Measurements from ENCODE around the gene COL4A2. TPM values are rescaled to one million over a fixed set of nuclear protein-coding genes. Genes with fewer than 3 reads are reported as not detected.
A peak's percentile ranks its signal among the peaks of the same experiment; 100 is the strongest.

Gene COL4A2
- total and polyA plus RNA-seq, 8 donors, result 18.4 to 130 (median 43.8) TPM

GRCh38 chr13:110303644-110304043 is 3.4 kb upstream of the COL4A2 start:
- no peaks in the 10 kb centered on the region for H3K36me3 ChIP-seq
- 21 to 33% methylated on average over 7 of the region's 7 CpGs for WGBS, 2 donors
- H3K27me3 ChIP-seq, result peaks cover 0 to 4% (median 0%) of the 10 kb centered on the region in 4 donors
- no peaks in the 10 kb centered on the region for H3K9me3 ChIP-seq
- FAIRE-seq (no peak), DNase-seq (no peak), ATAC-seq (no peak)
- TF ChIP-seq, protein P1, sequence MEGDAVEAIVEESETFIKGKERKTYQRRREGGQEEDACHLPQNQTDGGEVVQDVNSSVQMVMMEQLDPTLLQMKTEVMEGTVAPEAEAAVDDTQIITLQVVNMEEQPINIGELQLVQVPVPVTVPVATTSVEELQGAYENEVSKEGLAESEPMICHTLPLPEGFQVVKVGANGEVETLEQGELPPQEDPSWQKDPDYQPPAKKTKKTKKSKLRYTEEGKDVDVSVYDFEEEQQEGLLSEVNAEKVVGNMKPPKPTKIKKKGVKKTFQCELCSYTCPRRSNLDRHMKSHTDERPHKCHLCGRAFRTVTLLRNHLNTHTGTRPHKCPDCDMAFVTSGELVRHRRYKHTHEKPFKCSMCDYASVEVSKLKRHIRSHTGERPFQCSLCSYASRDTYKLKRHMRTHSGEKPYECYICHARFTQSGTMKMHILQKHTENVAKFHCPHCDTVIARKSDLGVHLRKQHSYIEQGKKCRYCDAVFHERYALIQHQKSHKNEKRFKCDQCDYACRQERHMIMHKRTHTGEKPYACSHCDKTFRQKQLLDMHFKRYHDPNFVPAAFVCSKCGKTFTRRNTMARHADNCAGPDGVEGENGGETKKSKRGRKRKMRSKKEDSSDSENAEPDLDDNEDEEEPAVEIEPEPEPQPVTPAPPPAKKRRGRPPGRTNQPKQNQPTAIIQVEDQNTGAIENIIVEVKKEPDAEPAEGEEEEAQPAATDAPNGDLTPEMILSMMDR (IDR thresholded peaks at IDR 0.05), result no peak
- no peak overlapping the region for H3K4me3 ChIP-seq
- no peaks in the 10 kb centered on the region for H3K4me1 ChIP-seq
- intact Hi-C loops (cut with DNase I), result no loop called here
- peak overlapping the region in 1 of 4 donors; percentile 62 for H3K27ac ChIP-seq

DNA sequence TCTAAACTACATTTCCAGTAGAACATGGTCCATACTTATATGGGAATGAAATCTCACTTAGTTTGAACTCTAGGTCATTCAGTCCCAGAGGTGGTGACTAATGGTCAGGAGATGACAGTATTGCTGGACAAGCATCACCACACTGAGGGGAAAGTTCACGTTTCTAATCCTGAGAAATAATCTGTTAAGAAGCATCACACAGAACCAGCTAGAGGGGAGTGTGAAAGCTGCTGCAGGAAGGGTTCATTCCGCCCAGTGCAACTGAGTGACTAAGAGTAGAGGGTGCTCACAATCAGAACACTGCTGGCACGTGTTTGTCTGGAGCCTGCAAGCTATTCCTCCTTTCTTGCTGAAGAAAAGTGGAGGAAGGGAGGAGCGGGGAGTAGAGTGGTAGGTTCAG is 2.8 kb upstream of the COL4A2 start:
- DNase-seq (no peak), FAIRE-seq (no peak), ATAC-seq (no peak)
- Histone ChIP-seq H3K4me3 (peak overlapping the region in 1 of 4 donors; percentile 65), H3K27ac (no peak overlapping the region), H3K27me3 (peaks cover 0 to 4% (median 0%) of the 10 kb centered on the region in 4 donors), H3K9me3 (no peaks in the 10 kb centered on the region), H3K4me1 (no peaks in the 10 kb centered on the region), H3K36me3 (no peaks in the 10 kb centered on the region)
- TF ChIP-seq, protein P1 (IDR thresholded peaks at IDR 0.05), result no peak
- intact Hi-C loops (cut with DNase I), result no loop called here
- 41 to 46% methylated on average over 4 of the region's 4 CpGs for WGBS, 2 donors

GRCh38 chr13:110305001-110305400 is 2.1 kb upstream of the COL4A2 start:
- FAIRE-seq (no peak), ATAC-seq (no peak), DNase-seq (no peak)
- peak overlapping the region in 2 of 4 donors; percentile 55 to 65 for H3K4me3 ChIP-seq
- TF ChIP-seq, protein P1 (IDR thresholded peaks at IDR 0.05), result no peak
- intact Hi-C loops (cut with DNase I), result no loop called here
- H3K27ac ChIP-seq, result peak overlapping the region in 1 of 4 donors; percentile 70
- no peaks in the 10 kb centered on the region for H3K36me3 ChIP-seq
- peaks cover 0 to 4% (median 0%) of the 10 kb centered on the region in 4 donors for H3K27me3 ChIP-seq
- H3K9me3 ChIP-seq, result no peaks in the 10 kb centered on the region
- no peaks in the 10 kb centered on the region for H3K4me1 ChIP-seq
- 14 to 18% methylated on average over 4 of the region's 4 CpGs for WGBS, 2 donors

DNA sequence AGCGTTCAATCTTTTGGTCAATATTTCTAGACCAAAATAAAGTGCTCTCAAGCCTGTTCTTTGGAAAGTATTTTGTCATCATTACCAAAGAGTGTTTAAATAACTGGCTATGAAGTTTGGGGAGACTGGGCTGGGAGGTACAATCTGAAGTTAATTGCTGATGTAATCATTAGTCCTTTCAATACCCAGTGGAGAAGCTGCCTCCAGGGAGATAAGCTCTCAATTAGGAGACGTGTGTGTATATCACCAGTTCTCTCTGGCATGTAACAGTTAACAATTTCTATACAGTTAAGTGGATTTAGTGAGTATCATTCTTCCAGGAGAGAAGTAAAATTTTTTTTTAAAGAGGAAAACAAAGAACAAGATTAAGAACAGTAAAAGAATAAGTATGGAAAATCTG is 1.5 kb upstream of the COL4A2 start:
- FAIRE-seq, result no peak
- ATAC-seq, result no peak
- WGBS, 2 donors, result 10 to 16% methylated on average over 2 of the region's 2 CpGs
- H3K36me3 ChIP-seq, result no peaks in the 10 kb centered on the region
- H3K4me1 ChIP-seq, result no peaks in the 10 kb centered on the region
- peaks cover 0 to 4% (median 0%) of the 10 kb centered on the region in 4 donors for H3K27me3 ChIP-seq
- peak overlapping the region in 2 of 4 donors; percentile 55 to 65 for H3K4me3 ChIP-seq
- H3K27ac ChIP-seq, result peak overlapping the region in 2 of 4 donors; percentile 55 to 70
- no peaks in the 10 kb centered on the region for H3K9me3 ChIP-seq
- TF ChIP-seq, protein P1 (IDR thresholded peaks at IDR 0.05), result no peak
- no peak for DNase-seq
- intact Hi-C loops (cut with DNase I), result no loop called here

- Histone ChIP-seq H3K36me3 (no peaks in the 10 kb centered on the region), H3K4me1 (no peaks in the 10 kb centered on the region), H3K27ac (peak overlapping the region; percentile 26 to 70 (median 52)), H3K27me3 (peaks cover 0 to 4% (median 2%) of the 10 kb centered on the region in 4 donors), H3K4me3 (peak overlapping the region; percentile 33 to 65 (median 54)), H3K9me3 (no peaks in the 10 kb centered on the region)
- no peak for FAIRE-seq
- DNase-seq, result no peak
- ATAC-seq, result no peak
- TF ChIP-seq, protein P1 (IDR thresholded peaks at IDR 0.05), result no peak
- WGBS, 2 donors, result 10 to 16% methylated on average over 6 of the region's 6 CpGs
- intact Hi-C loops (cut with DNase I), result no loop called here
These were observed 1.1 kb upstream of the COL4A2 start for GRCh38 chr13:110305949-110306339.

All from pancreas (tissue), 10 donors.